Ovary (tissue), 3 donors: ENCODE measurements around the gene MPZL2.

ENCODE experiments used
- POLR2A ChIP-seq: fragments of 450-650 bp; IDR thresholded peaks from one replicate; pipeline ENCODE4 v1.6.1; 2017; ENCODE audit warnings: antibody characterized with exemption, mild to moderate bottlenecking, moderate library complexity
- TF ChIP-seq, protein P1 (sequence below), 3 donors: fragments of 450-650 bp in 2 of 3; fragments of 200-600 bp in 1 of 3; IDR thresholded peaks; one replicate each; pipeline versions ENCODE4 v1.5.1 to v1.8.0; 2016 to 2022; ENCODE audit warnings: antibody characterized with exemption in 3 of 3, mild to moderate bottlenecking in 1 of 3
- donor health status: DM: no; HTN: no; CAD: no.

- TF ChIP-seq POLR2A: no peak
- TF ChIP-seq, protein P1, sequence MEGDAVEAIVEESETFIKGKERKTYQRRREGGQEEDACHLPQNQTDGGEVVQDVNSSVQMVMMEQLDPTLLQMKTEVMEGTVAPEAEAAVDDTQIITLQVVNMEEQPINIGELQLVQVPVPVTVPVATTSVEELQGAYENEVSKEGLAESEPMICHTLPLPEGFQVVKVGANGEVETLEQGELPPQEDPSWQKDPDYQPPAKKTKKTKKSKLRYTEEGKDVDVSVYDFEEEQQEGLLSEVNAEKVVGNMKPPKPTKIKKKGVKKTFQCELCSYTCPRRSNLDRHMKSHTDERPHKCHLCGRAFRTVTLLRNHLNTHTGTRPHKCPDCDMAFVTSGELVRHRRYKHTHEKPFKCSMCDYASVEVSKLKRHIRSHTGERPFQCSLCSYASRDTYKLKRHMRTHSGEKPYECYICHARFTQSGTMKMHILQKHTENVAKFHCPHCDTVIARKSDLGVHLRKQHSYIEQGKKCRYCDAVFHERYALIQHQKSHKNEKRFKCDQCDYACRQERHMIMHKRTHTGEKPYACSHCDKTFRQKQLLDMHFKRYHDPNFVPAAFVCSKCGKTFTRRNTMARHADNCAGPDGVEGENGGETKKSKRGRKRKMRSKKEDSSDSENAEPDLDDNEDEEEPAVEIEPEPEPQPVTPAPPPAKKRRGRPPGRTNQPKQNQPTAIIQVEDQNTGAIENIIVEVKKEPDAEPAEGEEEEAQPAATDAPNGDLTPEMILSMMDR (IDR thresholded peaks at IDR 0.05): no peak
Measured at GRCh38 chr11:118219244-118219643, 44.9 kb downstream of the MPZL2 start.
